H54 (cell line): ENCODE measurements around the gene PDE4D.
"Not testable (repeated sequence)": the region's sequence is repeated elsewhere in the genome, so short reads cannot be mapped to it uniquely, and the experiment has no call there.

Experiments
- DNase-seq: peaks from one replicate; pipeline ENCODE4 v3.0.0; 2011; ENCODE audit warnings: low spot score, mixed read lengths; ENCODE audit not compliant: insufficient read length
- FAIRE-seq: peaks from 3 replicates; lab custom pipeline; 2011; peaks lifted over from hg19 to GRCh38; lab: Jason Lieb, UNC
- POLR2A ChIP-seq: IDR thresholded peaks from 2 replicates; pipeline ENCODE4 v1.6.1; 2011; ENCODE audit warnings: low read depth, mild to moderate bottlenecking, low read length

PDE4D gene

DNA sequence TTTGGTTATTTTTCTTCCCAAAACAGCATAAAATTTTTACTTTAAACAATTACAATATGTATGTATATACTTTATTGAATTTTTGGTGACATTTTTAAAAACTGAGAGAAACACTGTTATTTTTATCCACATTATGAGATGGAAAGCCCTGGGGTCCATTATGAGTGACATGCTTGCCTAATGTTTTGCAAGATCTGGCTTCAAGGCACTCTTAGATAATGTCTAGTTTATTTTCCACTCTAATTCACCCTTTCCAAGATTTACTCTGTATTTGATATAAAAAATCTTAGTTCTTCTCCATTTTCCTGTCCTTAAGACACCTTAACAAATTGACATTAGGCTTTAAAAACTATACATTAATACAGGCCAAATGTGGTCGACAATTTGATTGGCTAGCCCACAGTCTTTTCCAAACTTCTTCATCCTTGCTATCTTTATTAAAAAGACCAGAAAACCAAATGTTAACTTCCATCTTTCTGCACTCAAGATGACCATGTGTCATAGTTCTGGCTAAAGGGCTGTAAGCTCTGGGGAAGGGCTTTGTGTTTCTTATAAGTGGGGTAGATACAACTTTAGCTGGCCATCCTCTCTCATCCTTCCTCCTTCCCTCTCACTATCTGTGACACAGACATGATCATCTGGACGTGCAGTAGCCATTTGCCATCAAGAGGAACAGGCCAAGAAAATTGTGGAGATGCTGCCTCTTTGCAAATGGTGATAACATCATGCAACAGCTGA is 561.1 kb downstream of the PDE4D start:
- no peak for TF ChIP-seq POLR2A
- DNase-seq (no peak), FAIRE-seq (no peak)

GRCh38 chr5:59330680-59331079 is 562.8 kb downstream of the PDE4D start:
- FAIRE-seq (no peak), DNase-seq (no peak)
- no peak for TF ChIP-seq POLR2A

DNA sequence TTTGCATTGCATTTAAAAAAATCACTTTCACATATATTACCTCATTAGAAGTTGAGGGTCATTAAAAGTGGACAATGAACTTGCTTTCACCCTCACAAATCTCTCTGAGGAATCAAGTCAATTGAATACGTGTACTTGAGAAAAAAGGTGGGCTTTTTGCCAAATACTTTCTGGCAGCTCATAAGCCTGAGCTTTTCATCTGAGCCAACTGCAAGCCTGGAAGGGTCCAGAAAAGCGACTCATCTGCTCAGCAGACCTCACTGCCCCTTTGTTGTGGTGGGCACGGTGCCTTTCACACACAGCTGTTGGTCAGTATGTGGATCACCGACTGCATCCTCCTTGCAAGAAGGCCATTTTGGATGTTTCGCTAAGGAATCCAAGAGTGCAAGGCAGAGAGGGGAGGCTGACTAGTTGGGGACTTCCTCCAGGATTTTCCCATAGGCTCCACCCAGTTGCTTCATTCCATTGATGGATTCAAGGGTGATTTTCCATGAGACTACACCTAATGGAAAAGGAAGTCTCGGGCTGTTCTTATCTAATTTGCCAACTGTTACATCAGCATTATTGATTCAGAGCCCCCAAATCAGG is 564.7 kb downstream of the PDE4D start:
- FAIRE-seq (no peak), DNase-seq (no peak)
- no peak for TF ChIP-seq POLR2A

- DNase-seq: no peak
- TF ChIP-seq POLR2A: no peak
- FAIRE-seq: no peak
Measured at GRCh38 chr5:59327191-59327980, 566.1 kb downstream of the PDE4D start.

GRCh38 chr5:59326596-59326995 is 566.9 kb downstream of the PDE4D start:
- DNase-seq: no peak
- FAIRE-seq: no peak
- no peak for TF ChIP-seq POLR2A

DNA sequence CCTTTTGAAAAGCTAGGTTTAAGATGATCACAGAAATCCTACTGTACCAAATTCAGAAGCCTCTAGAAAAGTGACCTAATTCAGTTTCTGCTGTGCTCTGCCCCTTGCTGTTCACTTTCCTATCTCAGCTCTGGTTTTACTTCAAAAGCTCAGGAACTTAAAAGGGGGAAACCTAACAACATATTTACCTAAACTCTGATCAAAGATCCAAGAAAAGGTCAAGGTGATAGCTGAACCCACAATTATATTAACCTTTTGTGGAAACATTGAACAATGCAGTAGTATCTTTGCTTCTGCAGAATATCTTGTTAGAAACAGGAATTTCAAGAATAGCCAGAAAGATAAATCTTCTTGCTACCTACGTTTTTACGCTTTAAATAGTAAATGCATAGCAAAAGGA is 568.5 kb downstream of the PDE4D start:
- FAIRE-seq (no peak), DNase-seq (no peak)
- TF ChIP-seq POLR2A: no peak

DNA sequence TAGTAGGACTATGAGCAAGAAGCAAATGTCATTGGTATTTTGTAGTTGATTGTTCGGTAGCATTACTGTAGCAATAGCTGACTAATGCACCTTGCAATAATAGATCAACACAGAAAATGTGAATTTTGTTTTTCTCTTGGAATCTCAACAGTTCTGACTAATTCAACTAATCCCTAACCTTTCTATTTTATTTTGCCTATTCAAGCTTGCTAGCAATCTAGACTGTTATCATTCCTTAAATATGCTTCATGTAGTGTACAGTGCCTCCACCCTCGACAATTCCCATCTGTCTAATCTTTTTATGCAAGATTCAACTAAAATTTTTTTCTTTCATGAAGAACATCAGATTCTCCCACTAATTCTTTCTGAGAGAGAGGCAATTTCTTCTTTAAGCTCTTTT is 570.6 kb downstream of the PDE4D start:
- no peak for FAIRE-seq
- no peak for DNase-seq
- TF ChIP-seq POLR2A: no peak

DNA sequence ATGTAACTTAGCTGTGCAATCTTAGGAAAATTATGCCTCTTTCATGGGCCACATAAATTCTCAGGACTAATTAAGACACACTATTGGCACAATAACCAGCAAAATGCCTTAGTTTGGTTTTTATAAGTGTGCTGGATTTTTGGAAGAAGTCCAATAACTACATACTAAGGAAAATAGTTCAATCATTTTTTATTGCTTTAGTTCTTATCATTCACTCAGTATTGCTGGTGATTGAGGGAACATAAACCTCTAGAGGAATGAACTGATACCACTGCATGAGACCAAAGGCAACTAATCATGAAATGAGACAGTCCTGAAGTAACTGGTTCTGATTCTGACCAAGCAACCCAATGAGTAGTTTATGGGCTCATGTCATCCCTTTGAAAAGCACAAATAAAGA is 571.5 kb downstream of the PDE4D start:
- no peak for TF ChIP-seq POLR2A
- DNase-seq (no peak), FAIRE-seq (no peak)

GRCh38 chr5:59321642-59322041 is 571.9 kb downstream of the PDE4D start:
- FAIRE-seq (no peak), DNase-seq (no peak)
- no peak for TF ChIP-seq POLR2A

GRCh38 chr5:59320420-59320819 is 573.1 kb downstream of the PDE4D start:
- no peak for TF ChIP-seq POLR2A
- FAIRE-seq (no peak), DNase-seq (no peak)

DNA sequence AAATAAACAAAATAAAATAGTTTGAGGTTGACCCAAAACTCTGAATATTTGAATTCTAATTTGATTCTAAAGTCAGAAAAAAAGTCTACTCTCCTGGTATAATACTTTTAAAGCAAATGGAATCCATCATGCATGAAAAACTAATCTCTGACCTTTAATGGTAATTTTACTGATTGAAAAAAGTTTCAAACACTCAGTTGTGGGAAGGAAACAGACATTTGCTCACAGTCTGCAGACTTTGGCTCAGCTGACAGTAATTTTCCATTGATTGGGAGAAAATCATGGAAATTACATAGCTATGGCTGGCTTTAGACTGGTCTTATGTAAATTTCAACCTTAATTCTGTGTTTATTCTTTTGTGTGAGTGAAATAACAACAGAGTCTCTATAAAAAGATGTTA is 574.3 kb downstream of the PDE4D start:
- FAIRE-seq (no peak), DNase-seq (no peak)
- TF ChIP-seq POLR2A: no peak

DNA sequence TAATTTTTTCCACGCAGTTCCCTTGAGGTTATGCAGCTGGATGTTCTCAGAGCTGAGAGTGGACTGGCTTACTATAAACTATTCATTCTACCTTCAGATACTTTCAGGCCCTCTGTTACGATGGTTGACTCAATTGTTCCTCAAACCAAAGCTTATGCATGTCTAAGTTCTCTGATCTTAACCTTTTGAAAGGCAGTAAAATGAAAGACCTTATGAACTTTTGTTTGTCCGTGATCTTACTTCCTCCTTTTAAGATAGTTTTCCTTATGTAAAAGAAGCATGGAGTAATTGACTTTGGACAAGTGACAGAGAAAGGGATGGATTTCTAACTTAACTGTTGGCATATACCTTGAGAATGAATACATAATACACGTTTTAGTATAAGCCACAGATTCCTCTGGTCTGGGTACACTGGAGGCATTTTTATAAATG is 575.7 kb downstream of the PDE4D start:
- FAIRE-seq: no peak
- DNase-seq: no peak
- no peak for TF ChIP-seq POLR2A

DNA sequence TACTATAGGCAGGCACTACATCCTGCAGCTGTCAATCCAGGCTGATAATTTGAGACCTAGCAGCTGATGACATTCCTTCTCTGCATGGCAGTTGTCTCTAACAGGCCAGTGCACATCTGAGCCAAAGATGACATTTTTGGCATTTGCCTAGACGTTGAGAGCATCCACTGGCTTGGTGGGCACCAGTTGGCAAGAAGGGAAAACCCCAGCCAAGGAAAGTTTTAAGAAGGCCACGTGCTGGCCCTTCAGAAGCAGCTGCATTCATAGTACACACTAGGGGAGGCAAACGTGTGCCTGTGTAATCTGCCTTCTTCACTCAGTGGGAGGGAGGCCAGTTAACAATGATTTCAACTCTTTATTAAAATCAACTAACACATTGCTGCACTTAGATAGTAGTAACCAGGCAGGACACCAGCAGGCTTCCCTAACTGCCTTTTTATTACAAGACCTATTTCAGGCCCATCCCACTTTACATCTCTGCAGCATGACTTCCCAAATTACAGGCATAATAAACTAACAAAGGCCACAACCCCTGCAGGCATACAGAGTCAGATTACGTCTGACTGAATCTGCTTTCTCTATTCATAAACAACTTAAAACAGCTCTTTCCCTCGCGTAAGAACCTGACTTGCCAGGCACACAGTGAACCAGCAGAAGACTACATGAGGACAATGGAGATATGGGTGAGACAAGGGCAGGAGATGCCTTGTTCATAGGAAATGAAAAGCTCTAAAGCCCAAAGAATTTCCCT is 576.3 kb downstream of the PDE4D start:
- FAIRE-seq: no peak

GRCh38 chr5:59312223-59312622 is 581.3 kb downstream of the PDE4D start:
- DNase-seq: no peak
- TF ChIP-seq POLR2A: no peak
- no peak for FAIRE-seq

More for the DNA sequence above, 576.3 kb downstream of the PDE4D start:
- DNase-seq: no peak
- no peak for TF ChIP-seq POLR2A

GRCh38 chr5:59308685-59309084 is 584.8 kb downstream of the PDE4D start:
- DNase-seq, FAIRE-seq: not testable (repeated sequence)

GRCh38 chr5:59303289-59303716 is 590.2 kb downstream of the PDE4D start:
- FAIRE-seq, DNase-seq: not testable (repeated sequence)

DNA sequence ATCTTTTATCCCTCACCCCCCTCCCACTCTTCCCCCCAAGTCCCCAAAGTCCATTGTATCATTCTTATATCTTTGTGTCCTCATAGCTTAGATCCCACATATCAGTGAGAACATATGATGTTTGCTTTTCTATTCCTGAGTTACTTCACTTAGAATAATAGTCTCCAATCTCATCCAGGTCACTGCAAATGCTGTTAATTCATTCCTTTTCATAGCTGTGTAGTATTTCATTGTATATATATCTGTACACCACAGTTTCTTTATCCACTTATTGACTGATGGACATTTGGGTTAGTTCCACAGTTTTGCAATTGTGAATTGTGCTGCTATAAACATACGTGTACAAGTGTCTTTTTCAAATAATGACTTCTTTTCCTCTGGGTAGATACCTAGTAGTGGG is 591.0 kb downstream of the PDE4D start:
- FAIRE-seq, DNase-seq: not testable (repeated sequence)
